PC-9 (cell line): ENCODE results near the gene GNA12. TPM values are rescaled to one million over a fixed set of nuclear protein-coding genes. Genes with fewer than 3 reads are reported as not detected.

Experiments used
- BruUV-seq: library from RNA; stranded (reverse); fragments of 400-500 nt; replicated peaks from 2 replicates; lab custom pipeline; 2021; lab: Mats Ljungman, UMichigan
- CTCF ChIA-PET: fragments of 300-600 bp; sonication (Branson Sonifier 250); formaldehyde crosslinking; loops from one replicate; lab custom pipeline; 2022; ENCODE audit warnings: antibody characterized with exemption; lab: Charles Lee
- POLR2A ChIA-PET: fragments of 300-600 bp; sonication (Branson Sonifier 250); formaldehyde crosslinking; loops from one replicate; lab custom pipeline; 2022; ENCODE audit warnings: antibody characterized with exemption; ENCODE audit not compliant: unreplicated experiment; lab: Charles Lee
- DNase-seq, 2 experiments: peaks; one replicate each; pipeline versions ENCODE4 v3.0.0 to v3.0.0-alpha.2; 2015 to 2022; ENCODE audit warnings: mixed read lengths in 1 of 2
- H2AFZ ChIP-seq: fragments of 200-600 bp; sonication (generic); 2 replicates; pipeline ENCODE4 v1.8.1; 2017; ENCODE audit warnings: antibody characterized with exemption
- H3F3A ChIP-seq: fragments of 200-600 bp; sonication (generic); 2 replicates; pipeline ENCODE4 v1.8.1; 2017; ENCODE audit warnings: antibody characterized with exemption, mild to moderate bottlenecking, low read depth; ENCODE audit not compliant: insufficient read depth
- H3K27ac ChIP-seq: fragments of 200-600 bp; sonication (generic); 2 replicates; pipeline ENCODE4 v1.6.1; 2016; ENCODE audit warnings: mixed run types
- H3K27me3 ChIP-seq: fragments of 200-600 bp; sonication (generic); 2 replicates; pipeline ENCODE4 v1.6.1; 2016; ENCODE audit warnings: low read depth, mixed run types; ENCODE audit not compliant: insufficient read depth
- H3K36me3 ChIP-seq: fragments of 200-600 bp; sonication (generic); 2 replicates; pipeline ENCODE4 v1.6.1; 2016; ENCODE audit warnings: low read depth, mixed run types
- H3K4me1 ChIP-seq: fragments of 200-600 bp; sonication (generic); replicated peaks from 2 replicates; pipeline ENCODE4 v1.6.1; 2016; ENCODE audit warnings: mixed run types; ENCODE audit not compliant: insufficient read depth
- H3K4me2 ChIP-seq: fragments of 200-600 bp; sonication (generic); 2 replicates; pipeline ENCODE4 v1.6.1; 2017; ENCODE audit warnings: mixed run types
- H3K4me3 ChIP-seq: fragments of 200-600 bp; sonication (generic); 2 replicates; pipeline ENCODE4 v1.6.1; 2016; ENCODE audit warnings: mixed run types
- H3K79me2 ChIP-seq: fragments of 200-600 bp; sonication (generic); 2 replicates; pipeline ENCODE4 v1.6.1; 2017; ENCODE audit warnings: low read depth, mixed run types
- H3K9me2 ChIP-seq: fragments of 200-600 bp; sonication (generic); 2 replicates; pipeline ENCODE4 v1.8.1; 2017; ENCODE audit warnings: mild to moderate bottlenecking; ENCODE audit not compliant: insufficient read depth
- H3K9me3 ChIP-seq: fragments of 200-600 bp; sonication (generic); 2 replicates; pipeline ENCODE4 v1.8.1; 2016; ENCODE audit warnings: low read depth; ENCODE audit not compliant: insufficient read depth
- H4K20me1 ChIP-seq: fragments of 200-600 bp; sonication (generic); 2 replicates; pipeline ENCODE4 v1.8.1; 2017; ENCODE audit not compliant: insufficient read depth
- EZH2 ChIP-seq: fragments of 200-600 bp; sonication (generic); IDR thresholded peaks from 2 replicates; pipeline ENCODE4 v1.8.0; 2017; ENCODE audit warnings: antibody characterized with exemption, low read depth
- intact Hi-C: fragments of 100-400 bp; cut with micrococcal nuclease; formaldehyde crosslinking; loops from one replicate; pipeline ENCODE4 v1.10.0; 2022; ENCODE audit not compliant: unreplicated experiment
- total RNA-seq: library from RNA; stranded (reverse); gene quantifications from 2 replicates; pipeline ENCODE4 v1.2.3, GENCODE V29; 2021
- TF ChIP-seq, protein P1 (sequence below): fragments of 200-600 bp; sonication (generic); conservative IDR thresholded peaks from 2 replicates; pipeline ENCODE4 v1.6.1; 2017; ENCODE audit warnings: mixed run types, antibody characterized with exemption, mild to moderate bottlenecking, moderate library complexity

GNA12 gene
- total RNA-seq, 1 experiment from 2014 or later = 51.7 TPM

DNA sequence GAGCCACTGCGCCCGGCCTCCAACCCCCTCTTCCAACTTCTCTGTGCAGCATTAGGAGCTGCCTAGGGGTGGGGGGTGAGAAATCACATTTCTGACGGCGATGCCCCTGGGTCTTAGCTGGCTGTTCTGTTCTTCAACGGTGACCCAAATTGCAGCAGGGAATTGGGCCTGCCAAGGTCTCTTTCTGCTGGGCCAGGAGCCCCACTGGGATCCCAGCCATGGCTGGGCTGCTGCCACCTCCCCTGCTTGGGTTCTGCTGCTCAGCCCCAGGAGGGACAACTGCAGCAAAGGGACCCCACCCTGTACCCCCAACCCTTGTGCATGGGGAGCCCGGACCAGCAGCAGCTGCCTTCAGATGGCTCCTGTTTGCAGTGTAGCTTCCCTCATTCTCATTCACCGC lies 43.7 kb upstream of the GNA12 start:
- CTCF ChIA-PET = interaction anchor here (0.6 kb wide), 1 partner anchor 413 kb away, joined by 3 read pairs; the partner anchor contains the start of gene SDK1
- Histone ChIP-seq H3K9me3 (no peaks in the 10 kb centered on the region), H3K9me2 (no peaks in the 10 kb centered on the region), H3F3A (peaks cover 5% of the 10 kb centered on the region; the same call in 1 of the 2 replicates), H3K27me3 (no peaks in the 10 kb centered on the region), H3K4me1 (no peaks in the 10 kb centered on the region), H3K79me2 (no peaks in the 10 kb centered on the region), H3K36me3 (no peaks in the 10 kb centered on the region), H4K20me1 (no peaks in the 10 kb centered on the region), H3K4me2 (no peak overlapping the region), H2AFZ (no peak overlapping the region), H3K27ac (no peak overlapping the region), H3K4me3 (no peak overlapping the region)
- no TSS peak for BruUV-seq
- no peak for TF ChIP-seq EZH2
- TF ChIP-seq, protein P1, sequence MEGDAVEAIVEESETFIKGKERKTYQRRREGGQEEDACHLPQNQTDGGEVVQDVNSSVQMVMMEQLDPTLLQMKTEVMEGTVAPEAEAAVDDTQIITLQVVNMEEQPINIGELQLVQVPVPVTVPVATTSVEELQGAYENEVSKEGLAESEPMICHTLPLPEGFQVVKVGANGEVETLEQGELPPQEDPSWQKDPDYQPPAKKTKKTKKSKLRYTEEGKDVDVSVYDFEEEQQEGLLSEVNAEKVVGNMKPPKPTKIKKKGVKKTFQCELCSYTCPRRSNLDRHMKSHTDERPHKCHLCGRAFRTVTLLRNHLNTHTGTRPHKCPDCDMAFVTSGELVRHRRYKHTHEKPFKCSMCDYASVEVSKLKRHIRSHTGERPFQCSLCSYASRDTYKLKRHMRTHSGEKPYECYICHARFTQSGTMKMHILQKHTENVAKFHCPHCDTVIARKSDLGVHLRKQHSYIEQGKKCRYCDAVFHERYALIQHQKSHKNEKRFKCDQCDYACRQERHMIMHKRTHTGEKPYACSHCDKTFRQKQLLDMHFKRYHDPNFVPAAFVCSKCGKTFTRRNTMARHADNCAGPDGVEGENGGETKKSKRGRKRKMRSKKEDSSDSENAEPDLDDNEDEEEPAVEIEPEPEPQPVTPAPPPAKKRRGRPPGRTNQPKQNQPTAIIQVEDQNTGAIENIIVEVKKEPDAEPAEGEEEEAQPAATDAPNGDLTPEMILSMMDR = no peak
- DNase-seq = no peak
- intact Hi-C loops = loop anchor here (5.0 kb wide), 2 partner anchors 269 to 414 kb away; partner anchors contain the start of gene SDK1
- POLR2A ChIA-PET = no interaction called here

DNA sequence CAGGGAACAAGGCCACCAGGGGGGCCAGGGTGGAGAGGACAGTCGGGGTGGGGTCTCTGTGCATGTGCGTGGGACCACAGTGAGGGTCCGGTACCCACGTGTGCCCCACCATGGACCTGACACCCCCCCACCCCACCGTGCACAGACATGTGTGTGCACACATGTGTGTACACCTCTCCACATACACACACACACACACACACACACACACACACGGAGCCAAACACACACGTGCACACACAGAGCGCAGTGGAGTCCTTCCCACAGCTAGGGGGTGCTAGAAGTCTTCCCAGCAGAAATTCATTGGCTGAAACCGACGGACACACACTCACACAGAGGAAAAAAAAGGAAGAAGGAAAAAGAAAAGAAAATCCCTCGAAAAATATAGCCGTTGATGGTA lies 42.8 kb upstream of the GNA12 start:
- BruUV-seq = no TSS peak
- intact Hi-C loops = loop anchor here (5.0 kb wide), 2 partner anchors 270 to 415 kb away; partner anchors contain the start of gene SDK1
- peak; percentile 55 to 61 for DNase-seq
- ChIA-PET CTCF (interaction anchor here (0.7 kb wide), 2 partner anchors 266 to 703 kb away, joined by 3 to 14 read pairs; no protein-coding TSS in a partner anchor), POLR2A (no interaction called here)
- H2AFZ ChIP-seq = no peak overlapping the region
- H3K4me3 ChIP-seq = no peak overlapping the region
- H3K27ac ChIP-seq = no peak overlapping the region
- H3K9me2 ChIP-seq = no peaks in the 10 kb centered on the region
- no peaks in the 10 kb centered on the region for H3K4me1 ChIP-seq
- no peaks in the 10 kb centered on the region for H4K20me1 ChIP-seq
- TF ChIP-seq EZH2 = no peak
- TF ChIP-seq, protein P1 = peak; percentile 92
- H3K4me2 ChIP-seq = no peak overlapping the region
- H3K9me3 ChIP-seq = no peaks in the 10 kb centered on the region
- H3K79me2 ChIP-seq = no peaks in the 10 kb centered on the region
- H3K27me3 ChIP-seq = no peaks in the 10 kb centered on the region
- H3F3A ChIP-seq = peaks cover 5% of the 10 kb centered on the region; the same call in 1 of the 2 replicates
- H3K36me3 ChIP-seq = no peaks in the 10 kb centered on the region

DNA sequence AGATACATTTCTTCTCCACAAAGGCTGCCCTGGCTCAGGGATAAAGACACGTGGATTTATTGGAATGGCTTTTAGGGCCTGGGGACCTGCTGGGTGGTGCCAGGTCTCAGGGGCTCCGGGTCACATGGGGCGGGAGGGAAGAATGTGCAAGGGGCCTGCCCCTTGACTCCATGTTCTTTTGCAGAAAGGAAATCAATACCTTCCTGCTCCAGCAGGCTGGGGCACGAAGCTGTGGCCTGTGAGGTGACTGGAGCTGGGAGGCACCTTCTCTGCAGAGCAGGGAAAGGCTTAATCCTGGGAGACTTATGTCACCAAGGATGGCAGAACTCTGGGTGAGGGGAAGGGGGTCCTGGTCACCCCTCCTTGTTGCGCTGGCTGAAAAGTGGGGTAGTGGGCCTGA lies 42.3 kb upstream of the GNA12 start:
- no TSS peak for BruUV-seq

More for the DNA sequence above, 42.3 kb upstream of the GNA12 start:
- Histone ChIP-seq H3K4me1 (no peaks in the 10 kb centered on the region), H3K36me3 (no peaks in the 10 kb centered on the region), H3K4me3 (no peak overlapping the region), H3K79me2 (no peaks in the 10 kb centered on the region), H3K4me2 (no peak overlapping the region), H3K9me2 (no peaks in the 10 kb centered on the region), H2AFZ (no peak overlapping the region), H3K27ac (no peak overlapping the region), H3K27me3 (no peaks in the 10 kb centered on the region), H4K20me1 (no peaks in the 10 kb centered on the region), H3K9me3 (no peaks in the 10 kb centered on the region), H3F3A (peaks cover 5% of the 10 kb centered on the region; the same call in 1 of the 2 replicates)
- no peak for DNase-seq
- ChIA-PET CTCF (no interaction called here), POLR2A (no interaction called here)
- TF ChIP-seq, protein P1 = no peak
- no peak for TF ChIP-seq EZH2
- intact Hi-C loops = loop anchor here (5.0 kb wide), 2 partner anchors 271 to 416 kb away; partner anchors contain the start of gene SDK1
